B cell (primary cell): ENCODE results near the gene DMPK. TPM values are rescaled to one million over a fixed set of nuclear protein-coding genes. Genes with fewer than 3 reads are reported as not detected.

Source experiments
- polyA plus RNA-seq: library from polyadenylated mRNA; depleted of rRNA; stranded (reverse); fragments of >200 nt; gene quantifications from 2 replicates; pipeline ENCODE4 v1.2.3, GENCODE V29; 2012
- total RNA-seq, 2 donors: library from RNA; stranded (reverse); fragments of 120-200 nt in 1 of 2; gene quantifications; 1 replicate in 1 of 2; 2 replicates in 1 of 2; pipeline versions ENCODE4 v1.2.3 to v1.2.4, GENCODE V29; 2013 to 2022

DMPK gene
- total and polyA plus RNA-seq, 2 donors (not counting 1 experiment from before 2014, with no cell fraction given), result 28.7 to 58.3 TPM

Other genes with a start within 250 kb of the DMPK start
- gene OPA3, start 197.7 kb downstream of the DMPK start, total RNA-seq, result 11.2 and 11.4 TPM in 2 replicates
- gene OPA3, start 197.7 kb downstream of the DMPK start, polyA plus RNA-seq, result 6.2 and 7.3 TPM in 2 replicates
- not detected in 2 replicates for gene GPR4, start 180.3 kb downstream of the DMPK start, total RNA-seq
- not detected in 2 replicates for gene GPR4, start 180.3 kb downstream of the DMPK start, polyA plus RNA-seq
- gene EML2, start 143.1 kb downstream of the DMPK start, total RNA-seq, result 88.5 and 102 TPM in 2 replicates
- 75.0 and 83.0 TPM in 2 replicates for gene EML2, start 143.1 kb downstream of the DMPK start, polyA plus RNA-seq
- gene GIPR, start 114.3 kb downstream of the DMPK start, total RNA-seq, result 2.3 and 2.9 TPM in 2 replicates
- gene GIPR, start 114.3 kb downstream of the DMPK start, polyA plus RNA-seq, result 0.43 and 2.3 TPM in 2 replicates
- 353 and 368 TPM in 2 replicates for gene SNRPD2, start 90.5 kb downstream of the DMPK start, total RNA-seq
- gene SNRPD2, start 90.5 kb downstream of the DMPK start, polyA plus RNA-seq, result 241 and 281 TPM in 2 replicates
- 50.9 and 61.3 TPM in 2 replicates for gene QPCTL, start 89.8 kb downstream of the DMPK start, total RNA-seq
- gene QPCTL, start 89.8 kb downstream of the DMPK start, polyA plus RNA-seq, result 8.8 and 9.4 TPM in 2 replicates
- 43.7 and 44.5 TPM in 2 replicates for gene FBXO46, start 51.6 kb downstream of the DMPK start, total RNA-seq
- gene FBXO46, start 51.6 kb downstream of the DMPK start, polyA plus RNA-seq, result 19.1 and 19.9 TPM in 2 replicates
- gene MEIOSIN, start 49.1 kb downstream of the DMPK start, total RNA-seq, result not detected in 2 replicates
- not detected in 2 replicates for gene MEIOSIN, start 49.1 kb downstream of the DMPK start, polyA plus RNA-seq
- gene SIX5, start 13.2 kb downstream of the DMPK start, total RNA-seq, result 2.1 and 2.4 TPM in 2 replicates
- gene SIX5, start 13.2 kb downstream of the DMPK start, polyA plus RNA-seq, result 1.4 and 1.5 TPM in 2 replicates
- 86.4 and 91.2 TPM in 2 replicates for gene DMWD, start 10.4 kb upstream of the DMPK start, total RNA-seq
- 22.5 and 25.1 TPM in 2 replicates for gene DMWD, start 10.4 kb upstream of the DMPK start, polyA plus RNA-seq
- 0.62 and 0.73 TPM in 2 replicates for gene RSPH6A, start 32.8 kb upstream of the DMPK start, total RNA-seq
- gene RSPH6A, start 32.8 kb upstream of the DMPK start, polyA plus RNA-seq, result 0.03 TPM in 1 of 2 replicates, not detected in the other
- 131 and 138 TPM in 2 replicates for gene SYMPK, start 80.7 kb upstream of the DMPK start, total RNA-seq
- gene SYMPK, start 80.7 kb upstream of the DMPK start, polyA plus RNA-seq, result 107 and 119 TPM in 2 replicates
- gene FOXA3, start 81.8 kb upstream of the DMPK start, total RNA-seq, result not detected in 2 replicates
- gene FOXA3, start 81.8 kb upstream of the DMPK start, polyA plus RNA-seq, result not detected in 2 replicates
- gene IRF2BP1, start 103.7 kb upstream of the DMPK start, total RNA-seq, result 32.9 and 33.9 TPM in 2 replicates
- gene IRF2BP1, start 103.7 kb upstream of the DMPK start, polyA plus RNA-seq, result 10.9 and 14.9 TPM in 2 replicates
- gene MYPOP, start 120.1 kb upstream of the DMPK start, total RNA-seq, result 10.7 and 12.1 TPM in 2 replicates
- gene MYPOP, start 120.1 kb upstream of the DMPK start, polyA plus RNA-seq, result 5.1 and 5.7 TPM in 2 replicates
- not detected in 2 replicates for gene NANOS2, start 132.3 kb upstream of the DMPK start, total RNA-seq
- gene NANOS2, start 132.3 kb upstream of the DMPK start, polyA plus RNA-seq, result not detected in 2 replicates
- 0.19 TPM in 1 of 2 replicates, not detected in the other for gene NOVA2, start 191.4 kb upstream of the DMPK start, total RNA-seq
- not detected in 2 replicates for gene NOVA2, start 191.4 kb upstream of the DMPK start, polyA plus RNA-seq
- gene CCDC61, start 213.0 kb upstream of the DMPK start, total RNA-seq, result 30.1 and 37.0 TPM in 2 replicates
- 16.1 and 20.6 TPM in 2 replicates for gene CCDC61, start 213.0 kb upstream of the DMPK start, polyA plus RNA-seq
- not detected in 2 replicates for gene PGLYRP1, start 240.6 kb upstream of the DMPK start, total RNA-seq
- gene PGLYRP1, start 240.6 kb upstream of the DMPK start, polyA plus RNA-seq, result not detected in 2 replicates